ENCODE data around the gene MSH5. TPM values are rescaled to one million over a fixed set of nuclear protein-coding genes. Genes with fewer than 3 reads are reported as not detected.

Gene MSH5
- total RNA-seq, 1 donor from 2014 or later, result 27.8 TPM

- peak; percentile 94 for DNase-seq (ENCODE audit: low spot score)
These were observed 10.3 kb upstream of the MSH5 start for GRCh38 chr6:31729515-31729978.

- peak; percentile 87 for DNase-seq (ENCODE audit: low spot score)
These were observed 9.7 kb upstream of the MSH5 start for GRCh38 chr6:31729979-31730630.

DNA sequence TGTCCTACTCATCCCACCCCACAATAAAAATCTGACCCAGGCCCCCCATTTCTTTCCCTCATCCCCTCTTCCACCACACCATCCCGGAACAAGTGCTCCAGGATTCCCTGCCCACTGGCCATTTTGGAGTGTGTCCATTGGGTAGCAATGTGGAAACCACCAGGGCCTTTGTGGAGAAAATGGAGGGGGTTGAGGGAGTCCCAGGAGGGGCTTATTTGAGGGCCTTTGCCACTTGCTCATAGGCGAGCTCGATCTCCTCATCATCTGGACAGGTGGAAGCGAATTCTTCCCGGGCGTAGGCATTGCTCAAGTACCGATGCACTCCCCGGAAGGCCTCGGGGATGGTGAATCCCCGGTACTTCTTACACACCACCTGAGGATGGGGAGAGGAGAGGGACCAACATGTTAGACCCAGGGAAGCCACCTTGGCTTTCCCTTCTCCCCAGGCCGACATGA is 9.1 kb upstream of the MSH5 start:
- DNase-seq (ENCODE audit: low spot score), result no peak

DNA sequence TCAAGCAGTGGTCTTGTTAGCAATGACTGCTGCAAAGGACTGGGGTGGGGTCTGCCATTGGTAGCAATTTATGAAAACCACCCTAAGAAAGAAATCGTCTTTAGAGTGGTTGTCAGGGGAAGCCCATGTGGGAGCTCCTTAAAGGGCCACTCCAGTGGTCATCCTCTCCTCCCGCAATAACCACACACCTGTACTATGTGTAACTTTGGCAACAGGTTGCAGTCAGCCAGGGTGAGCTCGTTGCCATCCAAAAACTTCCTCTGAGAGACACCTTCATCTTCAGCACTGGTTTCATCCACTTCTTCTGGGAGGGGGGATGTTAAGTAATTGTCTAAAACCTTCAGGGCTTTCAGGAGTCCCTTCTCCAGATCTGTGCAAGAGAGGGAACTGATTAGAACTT is 7.8 kb upstream of the MSH5 start:
- no peak for DNase-seq (ENCODE audit: low spot score)

- no peak for DNase-seq (ENCODE audit: low spot score)
These were observed 6.1 kb upstream of the MSH5 start for GRCh38 chr6:31733734-31734133.

DNA sequence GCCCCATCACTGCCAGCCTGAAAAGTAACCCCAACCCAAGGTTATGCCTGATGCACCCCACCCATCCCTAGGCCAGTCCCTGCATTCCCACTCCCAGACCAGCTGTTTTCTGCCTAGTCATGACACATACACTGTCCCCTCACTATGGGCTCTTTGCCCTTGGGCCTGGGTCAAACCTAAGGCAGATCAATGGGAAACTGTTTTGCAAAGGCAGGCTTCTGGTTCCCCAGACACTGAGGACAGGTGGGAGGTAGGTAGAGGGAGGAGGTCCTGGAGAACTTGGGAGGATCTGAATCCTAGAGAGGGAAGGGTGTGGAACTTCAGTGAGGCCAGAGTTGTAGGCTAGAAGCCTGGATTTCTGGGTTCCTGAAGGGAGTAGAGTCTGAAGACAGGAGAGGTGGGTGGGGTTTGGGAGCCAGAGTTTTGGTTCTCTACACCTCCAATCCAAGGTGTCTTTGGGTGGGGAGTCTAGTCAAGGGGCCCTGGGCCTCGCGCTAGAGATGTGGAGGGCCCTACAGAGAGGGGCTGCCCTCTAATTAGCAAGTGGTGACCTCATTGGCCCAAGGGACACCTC is 5.5 kb upstream of the MSH5 start:
- DNase-seq (ENCODE audit: low spot score), result no peak

GRCh38 chr6:31734821-31735406 is 4.9 kb upstream of the MSH5 start:
- DNase-seq (ENCODE audit: low spot score), result peak; percentile 69

DNA sequence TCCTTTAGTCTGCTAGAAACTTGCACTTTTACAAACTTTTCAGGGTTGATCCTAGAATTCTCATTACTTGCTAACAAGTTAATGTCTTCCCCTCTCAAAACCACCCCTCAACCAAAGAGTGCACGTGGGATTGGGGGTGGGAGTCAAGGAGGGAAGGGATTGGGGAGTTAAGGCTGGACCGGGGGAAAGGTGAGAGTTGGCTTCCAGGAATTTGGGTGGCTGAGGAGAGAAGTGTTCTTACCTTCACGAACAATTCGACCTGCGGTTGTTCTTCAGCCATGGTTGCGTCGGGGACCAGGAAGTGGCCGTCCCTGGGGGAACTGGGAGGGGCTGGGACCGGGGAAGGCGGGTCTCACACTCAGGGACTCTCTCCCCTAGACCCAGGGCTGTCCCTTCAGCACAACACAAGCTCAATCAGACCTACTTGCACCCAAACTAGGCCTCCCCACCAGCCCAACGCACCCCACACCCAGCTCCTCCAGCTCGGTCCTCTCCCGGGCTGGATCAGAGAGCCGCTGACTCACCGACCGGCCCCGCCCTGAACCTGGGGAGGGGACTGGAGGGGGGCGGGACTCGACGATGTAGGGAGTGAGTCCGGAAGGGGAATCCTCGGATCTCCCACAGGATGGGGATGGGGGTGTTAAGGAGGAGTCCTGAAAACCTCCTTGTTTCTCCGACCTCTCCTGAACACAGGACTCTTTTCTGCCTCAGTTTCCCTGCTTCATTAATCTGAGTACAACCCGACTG is 3.6 kb upstream of the MSH5 start, which contains the start of gene CLIC1:
Gene CLIC1, minus strand, starts transcription at position 510 of the 747 bp plus-strand sequence. Its CDS starts 230 bp downstream, at position 280.
- DNase-seq (ENCODE audit: low spot score), result peak; percentile 93

DNA sequence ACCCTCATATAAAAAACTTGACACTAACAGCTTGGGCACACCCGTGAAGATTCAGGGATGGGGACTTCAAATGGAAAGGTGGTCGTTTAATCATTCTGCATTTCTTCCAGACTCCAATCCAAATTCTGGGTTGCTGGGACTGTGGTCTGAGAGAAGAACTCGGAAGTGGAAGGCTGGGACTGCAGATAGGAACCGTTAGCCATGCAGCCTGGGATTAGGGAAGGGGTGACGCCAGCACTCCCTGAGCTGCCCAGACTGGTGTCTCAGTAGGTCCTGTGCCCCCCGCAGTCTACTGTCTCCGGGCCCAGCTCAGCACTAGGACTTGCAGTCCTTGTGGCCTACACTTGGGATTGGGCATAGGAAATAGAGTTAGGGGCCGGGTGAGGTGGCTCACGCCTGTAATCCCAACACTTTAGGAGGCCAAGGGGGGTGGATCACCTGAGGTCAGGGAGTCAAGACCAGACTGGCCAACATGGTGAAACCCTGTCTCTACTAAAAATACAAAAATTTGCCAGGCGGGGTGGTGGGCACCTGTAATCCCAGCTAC is 3.0 kb upstream of the MSH5 start:
- no peak for DNase-seq (ENCODE audit: low spot score)

- DNase-seq (ENCODE audit: low spot score), result no peak
These were observed 2.4 kb upstream of the MSH5 start for GRCh38 chr6:31737315-31737990.

DNA sequence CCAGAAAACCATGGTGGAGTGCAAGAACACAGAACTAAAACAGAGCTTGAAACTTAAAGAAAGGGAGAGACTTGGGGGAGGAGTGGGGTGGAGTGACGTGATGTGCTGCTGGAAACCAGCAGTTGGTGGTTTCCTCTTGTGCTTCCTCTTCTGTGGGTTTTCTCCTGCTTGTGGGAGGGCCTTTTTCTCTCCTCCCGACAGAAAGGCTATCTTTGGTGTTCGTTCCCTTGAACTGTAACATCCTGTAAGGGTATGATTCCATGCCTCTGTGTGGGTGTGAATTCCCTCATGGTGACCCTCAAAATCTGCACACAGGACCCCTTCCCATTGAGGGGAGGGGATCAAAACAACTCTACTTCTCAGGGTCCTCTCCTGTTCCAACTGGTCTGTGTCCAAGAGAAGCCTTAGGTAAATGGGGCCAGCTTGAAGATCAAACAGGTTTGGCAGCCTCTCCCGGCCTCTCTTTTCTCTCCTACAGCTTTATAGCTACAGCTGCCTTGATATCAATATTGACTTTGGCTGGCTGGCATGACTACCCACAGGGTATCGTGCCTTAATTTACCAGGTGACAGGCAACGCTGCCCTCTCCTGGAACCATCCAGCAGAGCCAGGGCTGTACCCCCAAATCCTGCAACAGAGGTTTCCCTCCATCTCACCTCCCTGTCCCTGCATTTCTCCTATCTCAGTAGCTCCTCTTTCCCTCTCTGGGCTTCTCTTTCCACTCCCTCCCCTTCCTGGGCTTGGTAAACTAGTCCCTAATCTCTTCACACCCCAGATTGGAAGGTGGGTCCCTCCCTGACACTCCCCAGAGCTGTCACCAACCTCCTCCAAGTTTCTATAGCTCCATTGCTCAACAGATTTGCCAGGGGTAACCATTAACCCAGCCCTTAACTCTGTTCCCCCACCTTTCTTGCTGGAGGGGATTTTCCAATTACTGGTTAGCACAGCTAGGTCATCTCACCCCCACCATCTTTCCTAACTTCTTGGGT is 1.5 kb upstream of the MSH5 start:
- peak; percentile 79 for DNase-seq (ENCODE audit: low spot score)

GRCh38 chr6:31740397-31741223 is 805 bp downstream of the MSH5 start:
- DNase-seq (ENCODE audit: low spot score), result no peak

DNA sequence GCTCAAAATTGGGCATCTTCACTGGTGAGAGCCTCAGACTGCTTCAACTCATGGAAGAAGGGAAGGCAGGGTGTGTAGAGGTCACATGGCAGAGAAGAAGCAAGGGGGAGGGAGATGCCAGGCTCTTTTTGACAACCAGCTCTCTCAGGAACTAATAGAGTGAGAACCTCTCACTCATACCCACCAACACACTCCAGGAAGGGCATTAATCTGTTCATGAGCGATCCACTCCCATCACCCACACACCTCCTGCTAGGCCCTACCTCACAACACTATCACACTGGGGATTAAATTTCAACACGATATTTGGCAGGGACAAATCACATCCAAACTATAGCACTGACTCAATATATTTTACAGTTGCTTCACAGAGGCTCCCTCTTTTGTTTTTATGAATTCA is 2.0 kb downstream of the MSH5 start:
- no peak for DNase-seq (ENCODE audit: low spot score)

DNA sequence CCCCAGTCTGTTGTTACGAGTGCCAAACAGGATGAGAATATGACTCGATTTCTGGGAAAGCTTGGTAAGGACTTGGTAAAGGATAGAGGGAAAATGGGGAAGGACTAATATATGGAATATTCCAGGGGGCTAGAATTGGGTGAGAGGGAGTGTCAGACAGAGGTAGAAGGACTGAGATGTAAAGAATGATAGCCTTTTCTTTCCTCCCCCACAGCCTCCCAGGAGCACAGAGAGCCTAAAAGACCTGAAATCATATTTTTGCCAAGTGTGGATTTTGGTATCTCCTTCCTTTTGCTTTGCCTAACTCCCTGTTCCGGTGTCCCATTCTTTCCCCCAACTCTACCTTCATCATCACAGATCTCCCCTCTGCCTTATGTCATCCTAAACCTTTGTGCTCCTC is 3.1 kb downstream of the MSH5 start:
- no peak for DNase-seq (ENCODE audit: low spot score)

- DNase-seq (ENCODE audit: low spot score), result no peak
These were observed 4.6 kb downstream of the MSH5 start for GRCh38 chr6:31744422-31744821.

- DNase-seq (ENCODE audit: low spot score), result no peak
These were observed 9.7 kb downstream of the MSH5 start for GRCh38 chr6:31749301-31750036.

GRCh38 chr6:31750411-31751022 is 10.7 kb downstream of the MSH5 start:
- no peak for DNase-seq (ENCODE audit: low spot score)

GRCh38 chr6:31752739-31753319 is 13.0 kb downstream of the MSH5 start:
- no peak for DNase-seq (ENCODE audit: low spot score)

Data from ureter (tissue), 1 donor.